Measurements from ENCODE around the gene NR4A1. TPM values are rescaled to one million over a fixed set of nuclear protein-coding genes. Genes with fewer than 3 reads are reported as not detected.

Gene NR4A1
- total and polyA plus RNA-seq, 2 of the 13 experiments (the other 11 are each of a cell fraction or from before 2014, with no cell fraction given): 5.7 to 15.2 TPM

DNA sequence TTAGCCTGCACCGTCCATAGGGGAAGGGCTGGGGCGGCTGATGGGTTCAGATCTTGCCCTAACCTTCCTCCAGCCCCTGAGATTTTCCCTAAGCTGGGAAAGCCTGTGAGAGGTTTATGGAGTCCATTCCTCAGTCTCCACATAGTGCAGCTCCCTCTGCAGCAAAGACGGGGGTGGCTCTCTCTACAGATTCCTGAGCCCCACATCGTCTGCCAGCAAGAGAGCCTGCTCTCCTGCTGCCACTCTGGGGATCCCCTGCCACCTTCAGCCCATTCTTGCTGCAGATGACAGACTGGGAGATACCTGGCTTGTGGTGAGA, 31.4 kb downstream of the NR4A1 start:
- peak; percentile 46 for ATAC-seq
- Histone ChIP-seq H2AFZ (ENCODE audit: low read length) (no peak overlapping the region), H3K27me3 (ENCODE audit: control insufficient read depth in 1 of 2, insufficient read depth in 2 of 2, low read length in 2 of 2) (peaks cover 11 to 31% of the 10 kb centered on the region in 2 experiments), H3K4me3 (replicated peaks in 1 of 3; ENCODE audit: insufficient read depth in 1 of 3, low read depth in 2 of 3, low read length in 3 of 3) (peak overlapping the region; percentile 3 to 71 (median 13); a peak in 3 of 6 replicates), H3K9ac (ENCODE audit: insufficient read depth, low read depth, low read length) (peak overlapping the region; percentile 54; the same call in 1 of the 2 replicates), H4K20me1 (ENCODE audit: insufficient read depth, low read length) (no peaks in the 10 kb centered on the region), H3K4me1 (ENCODE audit: insufficient read depth, low read length) (peaks cover 49% of the 10 kb centered on the region), H3K79me2 (ENCODE audit: insufficient read depth, low read length) (no peaks in the 10 kb centered on the region), H3K27ac (ENCODE audit: extremely low read length, insufficient read depth, low read length) (peak overlapping the region; percentile 46), H3K4me2 (ENCODE audit: low read depth, low read length) (peak overlapping the region; percentile 81), H3K9me3 (ENCODE audit: low read length) (no peaks in the 10 kb centered on the region), H3K36me3 (replicated peaks in 1 of 2; ENCODE audit: control insufficient read depth in 1 of 2, insufficient read depth in 2 of 2, low read length in 2 of 2) (peaks cover 3 to 12% of the 10 kb centered on the region in 2 experiments; a peak in 3 of 5 replicates)
- no TSS peak for BruUV-seq (replicated peaks)
- FAIRE-seq: no peak
- DNase-seq (ENCODE audit: low spot score): no peak
- in situ Hi-C loops (cut with HindIII; ENCODE audit: extremely low pct_ligation_motif_present, low pct_unique_long_range_greater_than_20kb): loop anchor here (5.0 kb wide), 1 partner anchor 55 kb away; no protein-coding TSS in a partner anchor
- intact Hi-C loops (cut with micrococcal nuclease; ENCODE audit: unreplicated experiment): loop anchor here (5.0 kb wide), 1 partner anchor 35 kb away; no protein-coding TSS in a partner anchor
- WGBS (ENCODE audit: low lambda C conversion rate): 0% methylated on average over 3 of the region's 4 CpGs
- ChIA-PET CTCF (ENCODE audit: low intra/inter-chr PET ratio, low total read pairs) (interaction anchor here (1.6 to 3.1 kb wide), 2 partner anchors 56 to 79 kb away, joined by 6 to 79 read pairs; no protein-coding TSS in a partner anchor), POLR2A (interaction anchor here (1.0 to 2.4 kb wide), 6 partner anchors 13 to 72 kb away, joined by 3 to 15 read pairs (median 4); partner anchors contain the start of gene ATG101)
- no peak for TF ChIP-seq KDM2A (CRISPR knock-in tag; IDR thresholded peaks at IDR 0.05; ENCODE audit: borderline replicate concordance, low read depth)
- TF ChIP-seq HBP1 (CRISPR knock-in tag; IDR thresholded peaks at IDR 0.05; ENCODE audit: low read depth): no peak
- TF ChIP-seq ZNF768 (CRISPR knock-in tag; IDR thresholded peaks at IDR 0.05): no peak
- TF ChIP-seq POLR2AphosphoS5 (IDR thresholded peaks at IDR 0.05; ENCODE audit: low read depth, low read length): no peak
- TF ChIP-seq SRF (IDR thresholded peaks at IDR 0.05; ENCODE audit: low read depth, low read length): no peak
- no peak for TF ChIP-seq ZNF34 (CRISPR knock-in tag; IDR thresholded peaks at IDR 0.05; ENCODE audit: borderline replicate concordance)
- 0 out of 2 replicates have a peak, but pooled peaks have one; percentile 6 for TF ChIP-seq ZNF501 (CRISPR knock-in tag; IDR thresholded peaks at IDR 0.05)
- no peak for TF ChIP-seq NR2F1 (CRISPR knock-in tag; IDR thresholded peaks at IDR 0.05)
- no peak for TF ChIP-seq KDM3A (CRISPR knock-in tag; IDR thresholded peaks at IDR 0.05; ENCODE audit: low read depth)
- no peak for TF ChIP-seq ZNF629 (CRISPR knock-in tag; conservative IDR thresholded peaks at IDR 0.05)
- no peak for TF ChIP-seq JDP2 (CRISPR knock-in tag; IDR thresholded peaks at IDR 0.05; ENCODE audit: borderline replicate concordance)
- TF ChIP-seq MAZ (IDR thresholded peaks at IDR 0.05; ENCODE audit: borderline replicate concordance, low read depth, low read length): no peak
- TF ChIP-seq MAZ (CRISPR knock-in tag; IDR thresholded peaks at IDR 0.05; ENCODE audit: low read depth): no peak
- TF ChIP-seq ZSCAN29 (CRISPR knock-in tag; conservative IDR thresholded peaks at IDR 0.05): 0 out of 2 replicates have a peak, but pooled peaks have one; percentile 7
- no peak for TF ChIP-seq HNF4G (IDR thresholded peaks at IDR 0.05; ENCODE audit: borderline replicate concordance, low read depth, low read length)
- no peak for TF ChIP-seq HNF4G (CRISPR knock-in tag; IDR thresholded peaks at IDR 0.05; ENCODE audit: borderline replicate concordance, low read depth)
- TF ChIP-seq ZBTB20 (CRISPR knock-in tag; IDR thresholded peaks at IDR 0.05; ENCODE audit: borderline replicate concordance, low read depth): no peak
- TF ChIP-seq RAD21 (CRISPR knock-in tag; IDR thresholded peaks at IDR 0.05): no peak
- TF ChIP-seq ZNF205 (CRISPR knock-in tag; IDR thresholded peaks at IDR 0.05): no peak
- no peak for TF ChIP-seq ZSCAN9 (CRISPR knock-in tag; IDR thresholded peaks at IDR 0.05; ENCODE audit: borderline replicate concordance)
- no peak for TF ChIP-seq ZBTB2 (CRISPR knock-in tag; IDR thresholded peaks at IDR 0.05; ENCODE audit: low read depth)
- no peak for TF ChIP-seq SNRNP70 (IDR thresholded peaks at IDR 0.05; ENCODE audit: low read depth, low read length)
- TF ChIP-seq MYC (CRISPR knock-in tag; IDR thresholded peaks at IDR 0.05; ENCODE audit: borderline replicate concordance): 0 out of 2 replicates have a peak, but pooled peaks have one; percentile 10
- TF ChIP-seq ZNF720 (CRISPR knock-in tag; IDR thresholded peaks at IDR 0.05): no peak
- TF ChIP-seq GPN1 (CRISPR knock-in tag; IDR thresholded peaks at IDR 0.05; ENCODE audit: borderline replicate concordance): no peak
- no peak for TF ChIP-seq CEBPG (CRISPR knock-in tag; IDR thresholded peaks at IDR 0.05)

Measured in HepG2 (cell line).